Rectal smooth muscle tissue (tissue), 1 donor: ENCODE data around the gene CBLB.

ENCODE experiments used
- H3K27ac ChIP-seq: one replicate; pipeline ENCODE4 v1.7.0; 2013; ENCODE audit warnings: low read depth, low read length, inconsistent platforms
- H3K27me3 ChIP-seq: one replicate; pipeline ENCODE4 v1.7.0; 2013; ENCODE audit warnings: low read length; ENCODE audit not compliant: control insufficient read depth, insufficient read depth
- H3K36me3 ChIP-seq: one replicate; pipeline ENCODE4 v1.7.0; 2013; ENCODE audit warnings: low read length; ENCODE audit not compliant: control insufficient read depth, insufficient read depth
- H3K4me1 ChIP-seq: one replicate; pipeline ENCODE4 v1.7.0; 2013; ENCODE audit warnings: low read length; ENCODE audit not compliant: control insufficient read depth, insufficient read depth
- H3K4me3 ChIP-seq: one replicate; pipeline ENCODE4 v1.7.0; 2013; ENCODE audit warnings: low read length
- H3K9ac ChIP-seq: one replicate; pipeline ENCODE4 v1.7.0; 2013; ENCODE audit warnings: low read length

CBLB gene

DNA sequence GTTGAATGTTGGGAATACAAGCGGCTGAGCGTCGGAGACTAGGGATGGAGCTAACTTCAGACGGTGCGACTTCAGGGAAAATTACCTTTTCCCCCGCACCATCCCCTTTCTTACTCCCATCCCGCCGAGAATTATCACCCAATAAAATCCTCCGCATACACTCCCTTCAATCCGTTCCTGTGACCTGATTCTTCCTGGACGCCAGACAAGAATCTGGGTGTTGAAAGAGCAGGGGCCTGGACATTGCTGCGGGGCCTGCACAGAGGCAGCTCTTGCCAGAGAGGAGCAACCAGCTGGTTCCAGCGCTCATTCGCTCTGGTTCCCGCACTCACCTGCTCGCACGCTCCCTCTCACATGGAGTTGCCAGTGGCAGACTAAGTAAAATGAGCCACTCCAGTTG is 260.2 kb downstream of the CBLB start:
- no peak overlapping the region for H3K4me3 ChIP-seq
- H3K27me3 ChIP-seq: no peaks in the 10 kb centered on the region
- no peak overlapping the region for H3K27ac ChIP-seq
- no peaks in the 10 kb centered on the region for H3K36me3 ChIP-seq
- H3K9ac ChIP-seq: no peak overlapping the region
- H3K4me1 ChIP-seq: no peaks in the 10 kb centered on the region

DNA sequence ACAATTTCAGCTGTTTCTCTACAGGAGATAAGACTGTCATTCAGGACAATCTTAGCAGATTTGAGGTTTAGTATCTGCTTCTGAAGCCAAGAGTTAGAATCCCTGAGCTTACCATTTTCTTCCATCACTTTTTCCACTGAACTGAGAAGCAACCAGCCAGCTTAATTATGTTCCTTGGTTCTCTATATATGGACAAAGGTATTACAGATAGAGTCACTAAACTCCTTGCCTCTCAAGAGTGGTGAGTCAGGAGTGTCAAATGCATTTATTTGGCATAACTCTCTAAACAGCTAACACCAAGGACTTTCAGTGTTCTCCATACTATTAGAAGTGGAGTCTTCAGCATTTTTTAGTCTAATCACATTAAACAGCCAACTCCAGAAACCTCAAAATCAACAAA is 262.8 kb downstream of the CBLB start:
- H3K9ac ChIP-seq: no peak overlapping the region
- no peaks in the 10 kb centered on the region for H3K36me3 ChIP-seq
- no peak overlapping the region for H3K4me3 ChIP-seq
- no peaks in the 10 kb centered on the region for H3K27me3 ChIP-seq
- no peaks in the 10 kb centered on the region for H3K4me1 ChIP-seq
- H3K27ac ChIP-seq: no peak overlapping the region
